Stimulated activated naive B cell treated with anti-CD40 and anti-IgM and Interleukin-4, amounts not matched to agents 10 μg/mL and 1 μg/mL and 100 μg/mL, for 72 hours (primary cell): ENCODE data around the gene PDE6A.

Experiments
- ATAC-seq, 2 donors: fragments of 150-1000 bp; cut with Tn5 transposase; replicated peaks; 2 replicates each; pipeline ENCODE4 v1.10.0; 2021; ENCODE audit warnings: moderate library complexity in 1 of 2
- DNase-seq: peaks from one replicate; pipeline ENCODE4 v3.0.0; 2021
- H3K27ac Mint-ChIP-seq: one replicate; pipeline ENCODE4 v1.8.0; 2022; ENCODE audit warnings: mild to moderate bottlenecking, mixed read lengths
- H3K27me3 Mint-ChIP-seq, 2 donors: one replicate each; pipeline ENCODE4 v1.8.0; 2022; ENCODE audit warnings: mixed read lengths in 2 of 2
- H3K36me3 Mint-ChIP-seq, 2 donors: one replicate each; pipeline ENCODE4 v1.8.0; 2022; ENCODE audit warnings: mixed read lengths in 2 of 2, mild to moderate bottlenecking in 1 of 2
- H3K4me1 Mint-ChIP-seq, 2 donors: one replicate each; pipeline ENCODE4 v1.8.0; 2022; ENCODE audit warnings: mixed read lengths in 2 of 2, mild to moderate bottlenecking in 1 of 2
- H3K4me3 Mint-ChIP-seq, 2 donors: one replicate each; pipeline ENCODE4 v1.8.0; 2022; ENCODE audit warnings: mild to moderate bottlenecking in 2 of 2, mixed read lengths in 2 of 2, moderate library complexity in 1 of 2
- H3K9me3 Mint-ChIP-seq, 2 donors: one replicate each; pipeline ENCODE4 v1.8.0; 2022; ENCODE audit warnings: mixed read lengths in 2 of 2, mild to moderate bottlenecking in 1 of 2

Gene PDE6A

GRCh38 chr5:149924486-149924885 is 20.1 kb downstream of the PDE6A start:
- Mint-ChIP-seq H3K4me3 (no peak overlapping the region), H3K27me3 (peaks cover 3 to 11% of the 10 kb centered on the region in 2 donors), H3K36me3 (no peaks in the 10 kb centered on the region), H3K27ac (no peak overlapping the region), H3K9me3 (no peaks in the 10 kb centered on the region), H3K4me1 (no peaks in the 10 kb centered on the region)
- ATAC-seq (no peak), DNase-seq (no peak)

- no peaks in the 10 kb centered on the region for H3K9me3 Mint-ChIP-seq
- ATAC-seq, result no peak
Observed at GRCh38 chr5:149922950-149923349, 21.6 kb downstream of the PDE6A start.

GRCh38 chr5:149921597-149921996 is 23.0 kb downstream of the PDE6A start:
- Mint-ChIP-seq H3K36me3 (no peaks in the 10 kb centered on the region), H3K4me1 (no peaks in the 10 kb centered on the region), H3K27me3 (peaks cover 0 to 7% of the 10 kb centered on the region in 2 donors), H3K27ac (no peak overlapping the region), H3K4me3 (no peak overlapping the region), H3K9me3 (no peaks in the 10 kb centered on the region)
- ATAC-seq (no peak), DNase-seq (no peak)

More at GRCh38 chr5:149922950-149923349, 21.6 kb downstream of the PDE6A start:
- Mint-ChIP-seq H3K36me3 (no peaks in the 10 kb centered on the region), H3K4me3 (no peak overlapping the region), H3K27me3 (peaks cover 0 to 6% of the 10 kb centered on the region in 2 donors), H3K4me1 (no peaks in the 10 kb centered on the region), H3K27ac (no peak overlapping the region)
- DNase-seq, result no peak

- ATAC-seq (no peak), DNase-seq (no peak)
- no peaks in the 10 kb centered on the region for H3K9me3 Mint-ChIP-seq
- H3K4me3 Mint-ChIP-seq, result no peak overlapping the region
- peaks cover 3 to 7% of the 10 kb centered on the region in 2 donors for H3K4me1 Mint-ChIP-seq
- no peak overlapping the region for H3K27ac Mint-ChIP-seq
- no peaks in the 10 kb centered on the region for H3K36me3 Mint-ChIP-seq
- H3K27me3 Mint-ChIP-seq, result peaks cover 0 to 7% of the 10 kb centered on the region in 2 donors
Observed at GRCh38 chr5:149917073-149917676, 27.4 kb downstream of the PDE6A start.

- Mint-ChIP-seq H3K27me3 (peaks cover 0 to 7% of the 10 kb centered on the region in 2 donors), H3K4me3 (no peak overlapping the region)
Observed at GRCh38 chr5:149916334-149917072, 28.1 kb downstream of the PDE6A start.

GRCh38 chr5:149915392-149916260 is 29.0 kb downstream of the PDE6A start:
- Mint-ChIP-seq H3K27me3 (peaks cover 5 to 10% of the 10 kb centered on the region in 2 donors), H3K36me3 (no peaks in the 10 kb centered on the region), H3K27ac (no peak overlapping the region), H3K4me3 (no peak overlapping the region), H3K4me1 (peaks cover 3 to 7% of the 10 kb centered on the region in 2 donors), H3K9me3 (no peaks in the 10 kb centered on the region)
- no peak for ATAC-seq
- no peak for DNase-seq

More at GRCh38 chr5:149916334-149917072, 28.1 kb downstream of the PDE6A start:
- Mint-ChIP-seq H3K9me3 (no peaks in the 10 kb centered on the region), H3K27ac (no peak overlapping the region), H3K36me3 (no peaks in the 10 kb centered on the region), H3K4me1 (peaks cover 3 to 7% of the 10 kb centered on the region in 2 donors)
- DNase-seq (no peak), ATAC-seq (no peak)

GRCh38 chr5:149913436-149914419 is 30.9 kb downstream of the PDE6A start:
- no peaks in the 10 kb centered on the region for H3K36me3 Mint-ChIP-seq
- no peaks in the 10 kb centered on the region for H3K9me3 Mint-ChIP-seq
- DNase-seq (no peak), ATAC-seq (no peak)
- no peak overlapping the region for H3K4me3 Mint-ChIP-seq
- peaks cover 3 to 7% of the 10 kb centered on the region in 2 donors for H3K4me1 Mint-ChIP-seq
- peaks cover 8 to 10% of the 10 kb centered on the region in 2 donors for H3K27me3 Mint-ChIP-seq
- no peak overlapping the region for H3K27ac Mint-ChIP-seq

GRCh38 chr5:149912226-149912871 is 32.2 kb downstream of the PDE6A start:
- Mint-ChIP-seq H3K36me3 (no peaks in the 10 kb centered on the region), H3K27me3 (peaks cover 4 to 10% of the 10 kb centered on the region in 2 donors), H3K27ac (no peak overlapping the region), H3K9me3 (no peaks in the 10 kb centered on the region), H3K4me1 (peaks cover 3 to 7% of the 10 kb centered on the region in 2 donors), H3K4me3 (no peak overlapping the region)
- DNase-seq, result no peak
- ATAC-seq, result no peak

GRCh38 chr5:149911031-149911430 is 33.6 kb downstream of the PDE6A start:
- ATAC-seq, result no peak
- no peak overlapping the region for H3K27ac Mint-ChIP-seq
- peaks cover 8 to 15% of the 10 kb centered on the region in 2 donors for H3K27me3 Mint-ChIP-seq
- no peak for DNase-seq
- peaks cover 3 to 7% of the 10 kb centered on the region in 2 donors for H3K4me1 Mint-ChIP-seq
- no peaks in the 10 kb centered on the region for H3K36me3 Mint-ChIP-seq
- no peak overlapping the region for H3K4me3 Mint-ChIP-seq
- no peaks in the 10 kb centered on the region for H3K9me3 Mint-ChIP-seq

- Mint-ChIP-seq H3K9me3 (no peaks in the 10 kb centered on the region), H3K4me3 (no peak overlapping the region), H3K36me3 (no peaks in the 10 kb centered on the region), H3K27me3 (peaks cover 16 to 25% of the 10 kb centered on the region in 2 donors), H3K27ac (no peak overlapping the region), H3K4me1 (peaks cover 6 to 7% of the 10 kb centered on the region in 2 donors)
- DNase-seq, result no peak
- ATAC-seq, result no peak
Observed at GRCh38 chr5:149907828-149908227, 36.8 kb downstream of the PDE6A start.

GRCh38 chr5:149904977-149905376 is 39.6 kb downstream of the PDE6A start:
- H3K4me3 Mint-ChIP-seq, result no peak overlapping the region
- DNase-seq (no peak), ATAC-seq (no peak)
- no peaks in the 10 kb centered on the region for H3K9me3 Mint-ChIP-seq
- peaks cover 6 to 7% of the 10 kb centered on the region in 2 donors for H3K4me1 Mint-ChIP-seq
- no peak overlapping the region for H3K27ac Mint-ChIP-seq
- H3K27me3 Mint-ChIP-seq, result peaks cover 16 to 20% of the 10 kb centered on the region in 2 donors
- H3K36me3 Mint-ChIP-seq, result no peaks in the 10 kb centered on the region

GRCh38 chr5:149904293-149904886 is 40.2 kb downstream of the PDE6A start:
- no peak for ATAC-seq
- H3K27me3 Mint-ChIP-seq, result peaks cover 16 to 19% of the 10 kb centered on the region in 2 donors
- H3K27ac Mint-ChIP-seq, result no peak overlapping the region
- DNase-seq, result no peak
- H3K9me3 Mint-ChIP-seq, result no peaks in the 10 kb centered on the region
- H3K4me3 Mint-ChIP-seq, result no peak overlapping the region
- H3K36me3 Mint-ChIP-seq, result no peaks in the 10 kb centered on the region
- H3K4me1 Mint-ChIP-seq, result peaks cover 6 to 7% of the 10 kb centered on the region in 2 donors

GRCh38 chr5:149903404-149903803 is 41.2 kb downstream of the PDE6A start:
- H3K4me1 Mint-ChIP-seq, result peaks cover 6 to 7% of the 10 kb centered on the region in 2 donors
- H3K36me3 Mint-ChIP-seq, result no peaks in the 10 kb centered on the region
- H3K27ac Mint-ChIP-seq, result no peak overlapping the region
- ATAC-seq (no peak), DNase-seq (no peak)
- no peak overlapping the region for H3K4me3 Mint-ChIP-seq
- no peaks in the 10 kb centered on the region for H3K9me3 Mint-ChIP-seq
- H3K27me3 Mint-ChIP-seq, result peaks cover 16 to 19% of the 10 kb centered on the region in 2 donors
